Stimulated activated CD4-positive, alpha-beta T cell treated with anti-CD3 and anti-CD28 coated beads, Interleukin-4, amount 100 ng/mL, for 1 hour (primary cell): ENCODE results near the gene SPATA31A3.
"Not testable (repeated sequence)": the region's sequence is repeated elsewhere in the genome, so short reads cannot be mapped to it uniquely, and the experiment has no call there.

Experiments used
- DNase-seq: peaks from one replicate; pipeline ENCODE4 v3.0.0-alpha.2; 2020

Gene SPATA31A3

GRCh38 chr9:66992450-66992849 lies at the start of gene SPATA31A3:
Gene SPATA31A3 (minus strand): TSS chr9:66992550. CDS start chr9:66992521, 29 bp downstream.
- DNase-seq: not testable (repeated sequence)

DNA sequence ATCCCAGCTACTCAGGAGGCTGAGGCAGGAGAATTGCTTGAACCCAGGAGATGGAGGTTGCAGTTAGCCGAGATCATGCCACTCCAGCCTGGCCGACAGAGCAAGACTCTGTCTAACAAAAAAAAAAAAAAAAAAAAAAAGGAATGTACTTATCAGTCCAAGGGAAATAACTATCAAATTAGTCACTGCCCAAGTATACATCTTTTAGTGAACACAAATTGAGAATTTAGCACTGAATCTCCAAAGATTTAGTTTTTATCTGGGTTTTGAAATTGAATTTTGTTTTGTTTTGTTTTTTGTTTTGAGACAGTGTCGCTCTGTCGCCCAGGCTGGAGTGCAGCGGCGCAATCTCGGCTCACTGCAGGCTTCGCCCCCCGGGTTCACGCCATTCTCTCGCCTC lies 39.8 kb downstream of the SPATA31A3 start:
- DNase-seq: not testable (repeated sequence)

GRCh38 chr9:66942400-66943155 lies 49.8 kb downstream of the SPATA31A3 start:
- DNase-seq: not testable (repeated sequence)

DNA sequence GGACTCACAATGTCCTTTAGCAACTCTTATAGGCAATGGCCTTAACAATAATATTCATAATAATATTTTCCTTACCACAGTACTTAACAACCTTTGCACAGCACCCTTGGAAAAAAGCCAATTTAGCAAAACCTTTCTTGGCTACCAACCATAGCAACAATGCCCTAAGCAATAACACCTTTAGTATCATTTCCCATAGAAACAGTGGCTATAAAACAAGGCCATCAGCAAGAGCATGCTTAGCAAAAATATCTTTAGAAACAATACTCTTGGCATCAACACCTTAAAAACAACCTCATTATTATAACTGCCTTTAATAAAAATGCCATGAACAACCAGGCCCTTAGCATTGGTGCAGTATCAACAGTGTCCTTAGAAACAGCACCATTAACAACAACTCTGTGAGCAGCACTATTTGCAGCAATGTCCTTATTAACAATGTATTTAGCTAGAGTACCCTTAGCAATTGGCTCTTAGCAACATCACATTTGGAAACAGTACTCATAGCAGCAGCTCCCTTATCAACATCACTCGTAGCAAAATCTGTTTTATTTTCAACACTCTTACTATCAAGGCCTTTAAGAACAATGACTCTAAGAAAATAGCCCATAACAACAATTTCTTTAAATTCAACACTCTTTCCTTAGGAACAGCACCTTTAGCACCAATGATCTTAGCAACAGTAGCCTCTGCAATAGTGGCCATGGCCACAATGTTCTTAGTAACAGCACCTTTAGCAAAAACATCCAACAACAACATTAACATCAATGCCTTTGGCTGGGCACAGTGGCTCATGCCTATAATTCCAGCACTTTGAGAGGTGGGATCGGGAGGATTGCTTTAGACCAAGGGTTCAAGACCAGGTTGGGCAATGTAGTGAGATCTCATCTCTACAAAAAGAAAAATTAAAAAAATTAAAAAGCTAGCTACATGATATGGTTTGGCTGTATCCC lies 52.2 kb downstream of the SPATA31A3 start:
- not testable (repeated sequence) for DNase-seq

DNA sequence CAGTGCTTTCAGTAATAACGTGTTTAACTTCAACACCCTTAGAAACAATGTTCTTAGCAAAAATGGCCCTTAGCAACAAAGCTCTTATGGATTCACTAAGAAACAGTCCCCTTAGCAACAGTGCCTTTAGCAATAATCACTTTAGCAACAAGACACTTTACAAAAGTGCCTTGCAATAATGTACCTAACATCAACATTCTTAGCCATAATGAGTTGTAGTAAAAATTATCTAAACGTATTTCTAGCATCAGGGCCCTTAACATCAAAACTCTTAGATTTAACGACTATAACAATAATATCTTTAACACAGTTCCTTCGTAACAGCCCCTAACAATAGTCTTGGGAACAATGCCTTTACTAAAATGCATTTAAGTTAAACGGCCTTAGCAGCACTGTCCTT lies 54.0 kb downstream of the SPATA31A3 start:
- not testable (repeated sequence) for DNase-seq

- not testable (repeated sequence) for DNase-seq
Observed at GRCh38 chr9:66937662-66938061, 54.7 kb downstream of the SPATA31A3 start.
